Astrocyte of the spinal cord (primary cell): Measurements from ENCODE around the gene TRAPPC5.

ENCODE experiments used
- DNase-seq: peaks from one replicate; pipeline ENCODE4 v3.0.0; 2011; ENCODE audit warnings: low read depth, low spot score
- H3K4me3 ChIP-seq: 2 replicates; pipeline ENCODE4 v1.5.1; 2011; ENCODE audit warnings: low read depth, mild to moderate bottlenecking, low read length, moderate library complexity
- CTCF ChIP-seq: IDR thresholded peaks from 2 replicates; pipeline ENCODE4 v1.5.1; 2012; ENCODE audit warnings: low read depth, mild to moderate bottlenecking, low read length, inconsistent platforms
- in situ Hi-C: cut with HindIII; loops from 2 replicates; pipeline ENCODE4 v1.10.0; 2017; ENCODE audit warnings: low sequenced_read_pairs

TRAPPC5 gene

GRCh38 chr19:7645656-7646425, 34.8 kb upstream of the TRAPPC5 start:
- TF ChIP-seq CTCF: no peak
- DNase-seq: no peak
- in situ Hi-C loops: no loop called here
- H3K4me3 ChIP-seq: no peak overlapping the region

DNA sequence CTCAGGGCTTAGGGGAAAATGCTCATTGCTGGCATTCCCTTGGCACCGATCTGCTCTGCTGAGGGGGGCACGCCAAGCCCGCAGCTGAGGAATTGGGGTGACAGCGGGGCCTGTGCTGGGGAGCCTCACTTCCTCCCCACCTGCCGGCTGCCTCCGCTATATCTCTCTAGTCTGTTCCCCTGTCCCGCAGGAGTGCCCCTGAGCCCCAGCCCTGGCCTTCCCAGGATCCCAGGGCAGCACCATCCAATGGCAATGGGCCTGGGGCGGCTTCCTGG, 34.3 kb upstream of the TRAPPC5 start:
- DNase-seq: no peak
- no peak overlapping the region for H3K4me3 ChIP-seq
- no peak for TF ChIP-seq CTCF
- in situ Hi-C loops: no loop called here

GRCh38 chr19:7647156-7647555, 33.5 kb upstream of the TRAPPC5 start:
- in situ Hi-C loops: no loop called here
- no peak for DNase-seq
- no peak overlapping the region for H3K4me3 ChIP-seq
- no peak for TF ChIP-seq CTCF

- TF ChIP-seq CTCF: no peak
- in situ Hi-C loops: no loop called here
- DNase-seq: no peak
- no peak overlapping the region for H3K4me3 ChIP-seq
These were observed 32.2 kb upstream of the TRAPPC5 start for GRCh38 chr19:7648265-7649014.

DNA sequence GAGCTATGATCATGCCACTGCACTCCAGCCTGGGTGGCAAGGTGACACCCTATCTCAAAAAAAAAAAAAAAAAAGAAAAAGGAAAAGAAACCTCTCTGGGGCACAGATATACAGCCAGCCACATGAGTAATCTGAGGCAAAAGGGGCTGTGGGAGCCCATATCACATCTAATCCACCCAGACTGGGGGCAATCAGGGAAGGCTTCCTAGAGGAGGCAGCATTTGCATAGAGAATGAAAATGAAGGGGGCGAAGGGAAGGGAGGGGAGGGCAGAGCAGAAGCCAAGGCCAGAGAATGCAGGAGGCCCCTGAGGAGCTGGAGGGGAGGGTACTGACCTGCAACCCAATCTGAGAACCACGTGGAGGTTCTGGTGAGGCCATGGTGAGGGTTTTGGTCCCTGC, 30.5 kb upstream of the TRAPPC5 start:
- in situ Hi-C loops: no loop called here
- no peak for TF ChIP-seq CTCF
- DNase-seq: no peak
- no peak overlapping the region for H3K4me3 ChIP-seq

DNA sequence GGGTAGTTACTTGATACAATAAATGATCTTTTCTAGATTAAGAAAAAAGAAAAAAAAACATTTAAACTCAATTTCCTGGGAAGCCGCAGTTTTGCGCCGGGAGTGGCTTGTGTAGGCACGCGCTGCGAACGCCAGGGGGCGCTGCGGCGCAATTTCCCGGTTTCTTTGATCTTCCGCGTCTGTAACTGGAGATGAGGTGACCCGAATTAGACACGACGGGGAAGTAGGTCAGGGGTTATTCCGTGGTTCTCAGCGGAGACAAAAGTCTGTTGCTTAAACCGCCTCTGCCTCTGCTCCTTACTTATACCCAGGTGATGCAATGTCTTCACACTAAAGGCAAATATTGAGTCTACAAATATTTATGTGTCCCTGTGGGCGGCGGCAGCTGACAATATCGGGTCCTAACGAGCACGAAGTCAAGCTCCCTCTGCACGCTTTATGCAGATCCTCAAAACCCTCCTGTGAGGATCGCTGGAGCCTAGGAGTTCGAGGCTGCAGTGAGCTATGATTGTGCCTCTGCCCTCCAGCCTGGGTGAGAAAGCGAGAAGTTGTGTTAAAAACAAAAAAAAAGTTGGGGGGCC, 28.5 kb upstream of the TRAPPC5 start:
- in situ Hi-C loops: no loop called here
- H3K4me3 ChIP-seq: peak overlapping the region; percentile 12
- TF ChIP-seq CTCF: peak; percentile 99
- DNase-seq: peak; percentile 72
